Mucosa of descending colon (tissue), 3 donors: Measurements from ENCODE around the gene NKAIN2. TPM values are rescaled to one million over a fixed set of nuclear protein-coding genes. Genes with fewer than 3 reads are reported as not detected.

Experiments used
- ATAC-seq: fragments of 200-7000 bp; cut with Tn5 transposase; one replicate; pipeline ENCODE4 v1.9.1; 2020; ENCODE audit warnings: mild to moderate bottlenecking, moderate library complexity
- DNase-seq, 3 donors: peaks; one replicate each; pipeline ENCODE4 v3.0.0-alpha.2; 2020
- H3K36me3 ChIP-seq: fragments of 200-600 bp; one replicate; pipeline ENCODE4 v1.8.0; 2021; ENCODE audit warnings: low read depth, mild to moderate bottlenecking
- H3K4me1 ChIP-seq: fragments of 200-600 bp; one replicate; pipeline ENCODE4 v1.8.0; 2021; ENCODE audit warnings: low read depth, mild to moderate bottlenecking
- H3K4me3 ChIP-seq: fragments of 200-600 bp; one replicate; pipeline ENCODE4 v1.8.0; 2021; ENCODE audit warnings: mild to moderate bottlenecking
- H3K9me3 ChIP-seq: fragments of 200-600 bp; one replicate; pipeline ENCODE4 v1.8.0; 2021; ENCODE audit warnings: mild to moderate bottlenecking
- intact Hi-C, 2 donors: fragments of 100-400 bp; cut with DNase I in 1 of 2; cut with micrococcal nuclease in 1 of 2; formaldehyde crosslinking; loops; one replicate each; pipeline versions ENCODE4 v1.11.0 to v1.11.1; 2022; cut with DNase I, micrococcal nuclease
- total RNA-seq, 3 donors: library from RNA; stranded (reverse); fragmentation: NEBNext Ultra II Directional in 2 of 3; extraction: Animal tissue kit (Norgen Biotek cat#: 25700) in 2 of 3; gene quantifications; one replicate each; pipeline versions ENCODE4 v1.2.1 to v1.2.4, GENCODE V29; 2021 to 2023
- TF ChIP-seq, protein P1 (sequence below): fragments of 200-600 bp; IDR thresholded peaks from one replicate; pipeline ENCODE4 v1.8.0; 2022; ENCODE audit warnings: antibody characterized with exemption, mild to moderate bottlenecking
- donor health status: DM: no; HTN: no; CAD: no; lungs with moderate emphysema.
- donor health status: DM: no; HTN: no; CAD: no.
- donor health status: DM: no; HTN: yes; CAD: no.

Gene NKAIN2
- total RNA-seq, 3 donors from 2014 or later: 0.34 to 4.7 (median 0.69) TPM

DNA sequence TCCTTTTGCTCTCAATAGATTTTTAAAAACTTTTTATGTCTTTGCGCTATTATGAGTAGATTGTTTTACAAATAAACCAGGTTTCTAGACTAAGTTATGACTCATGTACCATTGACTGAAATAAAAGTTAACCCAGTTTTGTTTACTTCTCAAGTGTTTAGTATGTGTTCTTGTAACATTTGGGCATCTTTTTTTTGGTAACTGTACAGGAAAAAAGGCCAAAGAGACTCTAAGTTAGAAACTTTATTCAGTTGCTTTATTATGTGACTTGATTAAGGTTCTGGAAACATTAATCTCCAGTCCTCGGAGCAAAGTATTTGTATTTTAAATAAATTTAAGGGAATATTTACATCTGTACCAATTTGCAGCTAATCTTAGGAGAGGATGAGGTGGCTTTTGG is 2.9 kb downstream of the NKAIN2 start:
- no peak overlapping the region for H3K4me3 ChIP-seq
- TF ChIP-seq, protein P1, sequence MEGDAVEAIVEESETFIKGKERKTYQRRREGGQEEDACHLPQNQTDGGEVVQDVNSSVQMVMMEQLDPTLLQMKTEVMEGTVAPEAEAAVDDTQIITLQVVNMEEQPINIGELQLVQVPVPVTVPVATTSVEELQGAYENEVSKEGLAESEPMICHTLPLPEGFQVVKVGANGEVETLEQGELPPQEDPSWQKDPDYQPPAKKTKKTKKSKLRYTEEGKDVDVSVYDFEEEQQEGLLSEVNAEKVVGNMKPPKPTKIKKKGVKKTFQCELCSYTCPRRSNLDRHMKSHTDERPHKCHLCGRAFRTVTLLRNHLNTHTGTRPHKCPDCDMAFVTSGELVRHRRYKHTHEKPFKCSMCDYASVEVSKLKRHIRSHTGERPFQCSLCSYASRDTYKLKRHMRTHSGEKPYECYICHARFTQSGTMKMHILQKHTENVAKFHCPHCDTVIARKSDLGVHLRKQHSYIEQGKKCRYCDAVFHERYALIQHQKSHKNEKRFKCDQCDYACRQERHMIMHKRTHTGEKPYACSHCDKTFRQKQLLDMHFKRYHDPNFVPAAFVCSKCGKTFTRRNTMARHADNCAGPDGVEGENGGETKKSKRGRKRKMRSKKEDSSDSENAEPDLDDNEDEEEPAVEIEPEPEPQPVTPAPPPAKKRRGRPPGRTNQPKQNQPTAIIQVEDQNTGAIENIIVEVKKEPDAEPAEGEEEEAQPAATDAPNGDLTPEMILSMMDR: no peak
- intact Hi-C loops: no loop called here
- no peaks in the 10 kb centered on the region for H3K36me3 ChIP-seq
- peaks cover 8% of the 10 kb centered on the region for H3K4me1 ChIP-seq
- no peak for DNase-seq
- no peaks in the 10 kb centered on the region for H3K9me3 ChIP-seq
- no peak for ATAC-seq

DNA sequence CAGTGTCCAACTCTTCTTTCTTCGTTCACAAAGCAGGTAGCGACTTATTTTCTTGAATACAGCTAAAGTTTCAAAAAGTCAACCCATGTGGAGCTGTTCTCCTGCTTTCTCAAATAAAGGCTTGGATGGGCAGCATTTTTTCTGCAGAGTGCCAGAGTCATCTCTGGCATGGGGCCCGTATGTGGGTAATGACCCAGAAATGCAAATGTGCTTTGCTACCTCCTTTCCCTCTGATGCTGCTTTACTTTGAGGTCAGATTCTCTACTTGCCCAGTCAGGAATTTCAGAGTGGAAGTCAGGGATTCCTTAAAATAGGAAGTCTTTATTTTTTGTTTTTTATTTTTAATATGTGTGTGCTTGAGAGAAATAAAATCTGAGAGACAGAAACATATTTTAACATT is 4.9 kb downstream of the NKAIN2 start:
- no peak for DNase-seq
- intact Hi-C loops: no loop called here
- H3K4me3 ChIP-seq: no peak overlapping the region
- no peaks in the 10 kb centered on the region for H3K9me3 ChIP-seq
- H3K4me1 ChIP-seq: no peaks in the 10 kb centered on the region
- TF ChIP-seq, protein P1: no peak
- no peaks in the 10 kb centered on the region for H3K36me3 ChIP-seq
- no peak for ATAC-seq

DNA sequence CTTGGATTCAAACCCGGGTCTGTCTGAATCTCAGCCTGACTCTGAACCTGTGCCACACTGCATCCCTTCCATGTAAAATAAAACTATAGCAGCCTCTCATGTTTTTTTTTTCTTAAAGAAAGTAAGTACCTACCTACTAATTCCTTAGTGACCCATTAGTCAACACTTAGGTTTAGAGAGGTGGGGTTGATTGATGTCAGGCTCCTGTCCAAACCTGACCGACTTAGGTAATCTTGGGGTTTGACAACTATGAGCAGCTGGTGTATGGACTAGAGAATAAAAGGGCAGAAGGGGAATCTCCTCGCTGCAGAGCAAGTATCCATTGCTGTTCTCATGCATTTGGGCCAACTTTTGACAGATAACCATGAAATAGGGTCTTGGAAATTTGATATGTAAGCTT is 6.5 kb downstream of the NKAIN2 start:
- DNase-seq: no peak
- Histone ChIP-seq H3K4me1 (no peaks in the 10 kb centered on the region), H3K4me3 (no peak overlapping the region), H3K9me3 (no peaks in the 10 kb centered on the region), H3K36me3 (no peaks in the 10 kb centered on the region)
- TF ChIP-seq, protein P1: no peak
- ATAC-seq: no peak
- intact Hi-C loops: no loop called here

DNA sequence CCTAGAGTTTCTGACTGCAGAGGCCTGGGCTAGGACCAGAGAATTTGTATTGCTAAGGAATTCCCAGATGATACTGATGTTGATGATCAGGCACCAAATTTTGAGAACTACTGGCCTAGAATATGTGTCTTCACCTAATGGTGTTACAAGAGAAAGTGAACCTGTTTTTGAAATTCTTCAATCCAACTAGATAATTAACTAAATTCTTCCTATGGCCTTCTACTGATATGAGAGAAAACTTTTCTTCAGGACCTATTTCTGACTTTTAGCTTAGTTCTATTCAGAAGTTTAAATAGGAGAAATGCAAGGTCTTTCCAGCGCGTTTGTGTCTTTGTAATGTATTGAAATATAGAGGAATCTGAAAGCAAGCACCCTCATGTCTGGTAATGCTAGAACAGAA is 7.3 kb downstream of the NKAIN2 start:
- Histone ChIP-seq H3K9me3 (no peaks in the 10 kb centered on the region), H3K4me1 (no peaks in the 10 kb centered on the region), H3K36me3 (no peaks in the 10 kb centered on the region), H3K4me3 (no peak overlapping the region)
- intact Hi-C loops: no loop called here
- DNase-seq: no peak
- TF ChIP-seq, protein P1: no peak
- ATAC-seq: no peak

DNA sequence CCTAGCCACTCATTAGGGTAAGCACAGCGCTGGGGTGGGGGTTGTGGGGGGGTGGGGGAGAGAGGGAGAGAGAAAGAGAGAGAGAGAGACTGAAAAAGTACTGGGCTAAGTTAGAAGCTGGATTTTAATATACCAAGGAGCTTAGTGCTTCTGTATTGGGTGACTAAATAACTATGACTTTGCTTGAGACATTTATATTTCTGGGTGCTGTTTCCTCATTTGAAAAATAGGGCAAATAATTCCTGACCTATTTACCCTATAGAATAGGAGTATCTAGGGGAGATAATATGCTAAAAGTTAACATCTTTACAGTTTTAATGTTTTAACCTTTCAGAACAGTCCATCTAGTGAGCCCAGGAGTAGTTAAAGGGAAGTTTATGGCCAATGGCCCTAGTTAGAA is 7.7 kb downstream of the NKAIN2 start:
- intact Hi-C loops: no loop called here
- ATAC-seq (no peak), DNase-seq (no peak)
- no peaks in the 10 kb centered on the region for H3K9me3 ChIP-seq
- TF ChIP-seq, protein P1: no peak
- H3K36me3 ChIP-seq: no peaks in the 10 kb centered on the region
- H3K4me3 ChIP-seq: no peak overlapping the region
- no peaks in the 10 kb centered on the region for H3K4me1 ChIP-seq

DNA sequence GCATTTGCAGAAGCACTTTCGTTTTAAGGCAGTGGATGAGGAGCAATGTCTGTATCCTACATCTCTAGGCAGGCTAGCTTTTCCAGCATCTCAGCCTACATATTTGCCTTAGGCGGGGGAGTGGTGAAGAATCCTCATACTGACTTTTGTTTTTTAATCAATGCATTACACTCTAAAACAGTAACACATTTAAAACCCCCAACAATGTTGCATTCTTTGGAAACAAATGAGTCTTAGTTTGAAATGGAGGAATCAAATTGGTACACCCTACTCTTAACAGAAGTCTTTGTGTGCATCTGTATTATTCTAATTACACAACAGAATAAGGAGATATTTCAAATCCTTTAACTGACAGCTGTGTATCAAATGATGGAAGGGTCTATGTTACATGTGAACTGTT is 9.0 kb downstream of the NKAIN2 start:
- H3K4me1 ChIP-seq: no peaks in the 10 kb centered on the region

More for the DNA sequence above, 9.0 kb downstream of the NKAIN2 start:
- Histone ChIP-seq H3K4me3 (no peak overlapping the region), H3K36me3 (no peaks in the 10 kb centered on the region), H3K9me3 (no peaks in the 10 kb centered on the region)
- intact Hi-C loops: no loop called here
- TF ChIP-seq, protein P1: no peak
- ATAC-seq: no peak
- DNase-seq: no peak
